ENCODE data around the gene NPNT.

Gene NPNT

GRCh38 chr4:105917171-105917685 is 22.0 kb downstream of the NPNT start:
- no peak for DNase-seq

- DNase-seq, result no peak
Observed at GRCh38 chr4:105921301-105921700, 26.0 kb downstream of the NPNT start.

GRCh38 chr4:105923497-105924238 is 28.4 kb downstream of the NPNT start:
- DNase-seq, result no peak

GRCh38 chr4:105924341-105924740 is 29.1 kb downstream of the NPNT start:
- no peak for DNase-seq

- DNase-seq, result no peak
Observed at GRCh38 chr4:105930698-105931097, 35.4 kb downstream of the NPNT start.

GRCh38 chr4:105933083-105933482 is 37.8 kb downstream of the NPNT start:
- no peak for DNase-seq

GRCh38 chr4:105934386-105934785 is 39.1 kb downstream of the NPNT start:
- DNase-seq, result no peak

- DNase-seq, result no peak
Observed at GRCh38 chr4:105936901-105937300, 41.6 kb downstream of the NPNT start.

- DNase-seq, result no peak
Observed at GRCh38 chr4:105937759-105938158, 42.5 kb downstream of the NPNT start.

- no peak for DNase-seq
Observed at GRCh38 chr4:105943234-105943633, 48.0 kb downstream of the NPNT start.

- DNase-seq, result no peak
Observed at GRCh38 chr4:105944540-105944939, 49.3 kb downstream of the NPNT start.

GRCh38 chr4:105946771-105947170 is 51.5 kb downstream of the NPNT start:
- no peak for DNase-seq

GRCh38 chr4:105950701-105951100 is 55.4 kb downstream of the NPNT start:
- DNase-seq, result no peak

GRCh38 chr4:105951198-105951597 is 55.9 kb downstream of the NPNT start:
- DNase-seq, result no peak

- no peak for DNase-seq
Observed at GRCh38 chr4:105952591-105952990, 57.3 kb downstream of the NPNT start.

- DNase-seq, result no peak
Observed at GRCh38 chr4:105956569-105956968, 61.3 kb downstream of the NPNT start.

GRCh38 chr4:105957680-105958079 is 62.4 kb downstream of the NPNT start:
- no peak for DNase-seq

GRCh38 chr4:105963461-105964400 is 68.5 kb downstream of the NPNT start:
- DNase-seq, result no peak

- no peak for DNase-seq
Observed at GRCh38 chr4:105965183-105965800, 70.0 kb downstream of the NPNT start.

GRCh38 chr4:105966051-105966450 is 70.8 kb downstream of the NPNT start:
- no peak for DNase-seq

- DNase-seq, result no peak
Observed at GRCh38 chr4:105967058-105967658, 71.9 kb downstream of the NPNT start.

- no peak for DNase-seq
Observed at GRCh38 chr4:105969575-105969974, 74.3 kb downstream of the NPNT start.

GRCh38 chr4:105970371-105970770 is 75.1 kb downstream of the NPNT start:
- DNase-seq, result no peak
